SK-N-SH treated with all-trans-retinoic acid at 6 μM for 48 hours (cell line): ENCODE measurements around the gene TGM3.

Experiments used
- ZC3H10 ChIP-seq: fragments of 250-450 bp; sonication (Bioruptor Pico); IDR thresholded peaks from 2 replicates; pipeline ENCODE4 v1.5.1; 2021; ENCODE audit warnings: mild to moderate bottlenecking, moderate library complexity
- ZFP3 ChIP-seq: fragments of 250-450 bp; sonication (Bioruptor Pico); IDR thresholded peaks from 2 replicates; pipeline ENCODE4 v1.5.0; 2020; ENCODE audit warnings: mild to moderate bottlenecking, moderate library complexity
- ZFP30 ChIP-seq: fragments of 450-650 bp; formaldehyde crosslinking; IDR thresholded peaks from 2 replicates; pipeline ENCODE4 v1.5.0; 2022; ENCODE audit warnings: mild to moderate bottlenecking, moderate library complexity

GRCh38 chr20:2249935-2250334, 45.9 kb upstream of the TGM3 start:
- TF ChIP-seq ZFP30, result no peak
- no peak for TF ChIP-seq ZC3H10 (CRISPR knock-in tag)
- TF ChIP-seq ZFP3, result no peak
